Bronchial epithelial cell (primary cell): Measurements from ENCODE around the gene TRABD. TPM values are rescaled to one million over a fixed set of nuclear protein-coding genes. Genes with fewer than 3 reads are reported as not detected.
A peak's percentile ranks its signal among the peaks of the same experiment; 100 is the strongest.
"Not testable (repeated sequence)": the region's sequence is repeated elsewhere in the genome, so short reads cannot be mapped to it uniquely, and the experiment has no call there.

Experiments
- DNase-seq: peaks from one replicate; pipeline ENCODE4 v3.0.0-alpha.2; 2010; ENCODE audit warnings: low read depth
- FAIRE-seq: peaks from 2 replicates; lab custom pipeline; 2011; peaks lifted over from hg19 to GRCh38; lab: Jason Lieb, UNC
- H3K27me3 ChIP-seq: 2 replicates; pipeline ENCODE4 v1.5.1; 2011; ENCODE audit warnings: low read length; ENCODE audit not compliant: control insufficient read depth, insufficient read depth
- H3K36me3 ChIP-seq: 2 replicates; pipeline ENCODE4 v1.5.1; 2011; ENCODE audit warnings: low read length; ENCODE audit not compliant: control insufficient read depth, insufficient read depth
- H3K4me3 ChIP-seq: 2 replicates; pipeline ENCODE4 v1.5.1; 2011; ENCODE audit warnings: mild to moderate bottlenecking, low read depth, low read length, control low read depth
- CTCF ChIP-seq: IDR thresholded peaks from 2 replicates; pipeline ENCODE4 v1.5.1; 2011; ENCODE audit warnings: mild to moderate bottlenecking, moderate library complexity, low read length, control low read depth, inconsistent platforms; ENCODE audit not compliant: insufficient read depth, severe bottlenecking
- total RNA-seq: library from RNA; depleted of rRNA; stranded (reverse); fragments of >200 nt; gene quantifications from 2 replicates; pipeline ENCODE4 v1.2.1, GENCODE V29; 2014

Gene TRABD
- total RNA-seq, result 38.3 and 43.7 TPM in 2 replicates

DNA sequence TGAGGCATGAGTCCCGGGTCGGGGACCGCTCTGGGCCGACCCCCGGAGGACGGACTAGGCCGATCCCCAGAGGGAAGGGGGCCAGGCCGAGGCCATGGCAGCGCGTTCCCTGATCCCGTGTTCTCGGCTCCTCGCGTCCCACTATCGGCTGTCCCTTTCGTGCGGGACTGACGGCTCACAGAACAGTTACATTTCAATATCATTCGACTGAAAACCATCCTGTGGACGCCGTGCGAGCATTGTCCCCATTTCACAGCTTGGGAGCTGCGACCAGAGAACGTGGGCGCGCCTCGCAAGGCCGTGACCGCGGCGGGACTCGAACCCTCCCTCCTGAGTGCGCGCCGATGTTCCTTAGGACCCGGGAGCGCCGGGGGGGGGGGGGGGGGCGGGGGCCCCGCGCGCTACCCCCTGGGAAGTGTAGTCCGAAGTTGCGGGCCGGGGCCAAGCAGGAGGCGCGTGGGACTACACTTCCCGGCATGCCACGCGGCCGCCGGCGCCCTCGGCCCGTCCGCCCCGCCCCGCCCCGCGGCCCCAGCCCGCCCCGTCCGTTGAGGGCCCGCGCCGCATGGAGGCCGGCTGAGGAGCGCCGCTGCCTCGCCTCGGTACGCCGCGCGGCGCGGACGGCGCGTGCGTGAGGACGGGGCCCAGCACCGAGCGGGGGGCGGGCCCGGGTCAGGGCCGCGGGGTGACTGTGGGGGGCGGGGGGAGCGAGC, at the start of gene TRABD:
TRABD (plus strand) TSS at position 539 of the 713 bp plus-strand sequence. CDS start 7,148 bp downstream, outside the sequence.
- no peak for FAIRE-seq
- TF ChIP-seq CTCF, result no peak
- peak within 1 kb of the TSS; percentile 75 for H3K4me3 ChIP-seq
- no peaks in the 10 kb centered on the region for H3K27me3 ChIP-seq
- peaks cover 1% of the 10 kb centered on the region for H3K36me3 ChIP-seq
- peak; percentile 57 for DNase-seq

DNA sequence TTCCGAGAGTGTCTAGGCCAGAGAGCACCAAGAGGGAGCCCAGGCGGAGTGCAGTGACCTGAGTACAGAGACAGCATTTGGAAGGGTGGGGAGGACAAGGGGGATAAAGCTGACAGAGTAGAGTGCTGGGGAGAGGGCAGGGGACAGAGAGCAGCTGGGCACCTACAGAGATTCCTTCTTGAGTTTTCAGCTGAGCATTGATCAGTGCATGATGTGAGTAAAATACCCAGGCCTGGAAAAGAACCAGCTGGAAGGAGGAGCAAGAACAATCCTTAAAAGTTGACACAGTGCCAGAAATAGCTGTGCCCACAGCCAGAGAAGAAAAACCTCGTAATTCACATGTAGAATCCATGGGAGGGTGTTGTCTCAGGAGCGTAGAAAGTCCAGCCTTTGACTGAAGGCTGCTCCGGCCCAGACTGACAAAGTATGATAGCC, 49.1 kb upstream of the TRABD start:
- Histone ChIP-seq H3K36me3 (no peaks in the 10 kb centered on the region), H3K27me3 (no peaks in the 10 kb centered on the region), H3K4me3 (no peak overlapping the region)
- FAIRE-seq, result no peak
- no peak for TF ChIP-seq CTCF
- DNase-seq, result no peak

DNA sequence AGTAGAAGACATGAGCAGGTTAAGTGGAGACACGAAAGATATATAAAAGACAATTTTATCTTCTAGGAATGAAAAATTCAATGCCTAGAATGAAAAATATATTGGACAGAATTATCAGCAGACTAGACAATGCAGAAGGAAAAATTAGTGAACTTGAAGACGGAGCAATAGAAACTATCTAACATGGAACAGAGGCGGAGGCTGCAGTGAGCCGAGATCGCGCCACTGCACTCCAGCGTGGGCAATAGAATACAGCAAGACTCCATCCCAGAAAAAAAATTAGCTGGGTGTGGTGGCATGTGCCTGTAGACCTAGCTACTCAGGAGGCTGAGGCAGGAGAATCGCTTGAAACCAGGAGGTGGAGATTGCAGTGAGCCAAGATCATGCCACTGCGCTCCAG, 48.4 kb upstream of the TRABD start:
- not testable (repeated sequence) for H3K27me3 ChIP-seq, DNase-seq, H3K4me3 ChIP-seq, H3K36me3 ChIP-seq, FAIRE-seq

- DNase-seq, result no peak
- Histone ChIP-seq H3K27me3 (no peaks in the 10 kb centered on the region), H3K4me3 (no peak overlapping the region), H3K36me3 (no peaks in the 10 kb centered on the region)
- FAIRE-seq, result no peak
- no peak for TF ChIP-seq CTCF
Observed at GRCh38 chr22:50138041-50138440, 47.7 kb upstream of the TRABD start.

DNA sequence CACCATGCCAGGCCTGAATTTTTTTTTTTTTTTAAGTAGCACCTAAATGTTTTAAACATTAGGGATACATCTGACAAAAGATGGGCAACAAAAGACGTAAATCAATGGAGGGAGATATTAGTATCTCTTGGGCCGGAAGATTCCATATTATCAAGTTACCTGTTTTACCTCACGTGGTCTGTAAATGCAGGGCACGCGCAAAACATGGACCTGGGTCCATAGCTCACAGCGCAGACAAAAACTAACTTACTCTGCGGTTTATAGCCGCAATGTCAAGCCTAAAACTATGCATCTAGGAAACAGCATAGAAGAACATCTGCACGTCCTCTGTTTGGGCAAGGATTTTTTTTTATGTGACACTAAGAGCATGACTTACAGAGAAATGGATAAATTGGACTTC, 46.7 kb upstream of the TRABD start:
- TF ChIP-seq CTCF, result no peak
- no peaks in the 10 kb centered on the region for H3K36me3 ChIP-seq
- FAIRE-seq (no peak), DNase-seq (no peak)
- H3K27me3 ChIP-seq, result peaks cover 4% of the 10 kb centered on the region
- H3K4me3 ChIP-seq, result no peak overlapping the region

GRCh38 chr22:50139843-50140415, 45.8 kb upstream of the TRABD start:
- FAIRE-seq (peak; percentile 98), DNase-seq (peak; percentile 81)
- peaks cover 4% of the 10 kb centered on the region for H3K27me3 ChIP-seq
- H3K36me3 ChIP-seq, result no peaks in the 10 kb centered on the region
- no peak overlapping the region for H3K4me3 ChIP-seq
- TF ChIP-seq CTCF, result no peak
